BJ (cell line): ENCODE measurements around the gene ADGRL4. TPM values are rescaled to one million over a fixed set of nuclear protein-coding genes. Genes with fewer than 3 reads are reported as not detected.

Experiments used
- CTCF ChIA-PET: fragments of 350-600 bp; formaldehyde crosslinking; extraction: SDS; loops from one replicate; lab custom pipeline; 2021; ENCODE audit warnings: antibody characterized with exemption, inconsistent platforms; lab: Yijun Ruan, JAX
- POLR2A ChIA-PET: fragments of 300-600 bp; sonication (Branson Sonifier 250); formaldehyde crosslinking; extraction: SDS; loops from one replicate; lab custom pipeline; 2021; ENCODE audit warnings: antibody characterized with exemption; lab: Charles Lee
- DNase-seq: peaks from one replicate; pipeline ENCODE4 v3.0.0-alpha.2; 2011; ENCODE audit warnings: low read depth
- H3K27me3 ChIP-seq: 2 replicates; pipeline ENCODE4 v1.6.0; 2011; ENCODE audit warnings: low read length; ENCODE audit not compliant: control insufficient read depth, insufficient read depth
- H3K36me3 ChIP-seq: 2 replicates; pipeline ENCODE4 v1.5.1; 2011; ENCODE audit warnings: low read length; ENCODE audit not compliant: control insufficient read depth, insufficient read depth
- H3K4me3 ChIP-seq: 2 replicates; pipeline ENCODE4 v1.5.1; 2011; ENCODE audit warnings: low read depth, mild to moderate bottlenecking, control low read depth, low read length
- polyA plus RNA-seq: library from polyadenylated mRNA; depleted of rRNA; stranded (reverse); fragments of >200 nt; gene quantifications from 2 replicates; pipeline ENCODE4 v1.2.3, GENCODE V29; 2011
- TF ChIP-seq, protein P1 (sequence below): IDR thresholded peaks from 2 replicates; pipeline ENCODE4 v1.5.1; 2011; ENCODE audit warnings: low read depth, mild to moderate bottlenecking, control low read depth, inconsistent platforms, low read length, moderate library complexity; ENCODE audit not compliant: insufficient read depth

ADGRL4 gene
- polyA plus RNA-seq, 1 experiment: 0.81 TPM

DNA sequence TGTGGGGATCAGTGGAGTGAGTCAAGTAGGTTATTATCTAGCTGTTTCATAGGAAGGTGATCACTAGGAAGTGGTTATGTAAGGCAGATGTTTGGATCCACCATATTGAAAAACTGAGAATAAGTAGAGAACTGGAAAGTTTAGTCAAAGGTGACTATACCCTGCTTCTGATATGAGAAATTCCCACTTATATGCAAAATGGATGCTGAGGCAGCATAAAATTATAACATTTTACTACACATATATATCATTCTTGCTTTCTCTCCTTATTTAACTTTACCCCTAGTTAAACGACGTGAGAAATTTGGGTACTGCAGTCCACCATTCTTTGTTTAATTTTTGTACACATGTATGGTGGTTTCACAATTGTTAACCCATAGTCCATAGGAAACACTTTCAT lies 142.4 kb downstream of the ADGRL4 start:
- POLR2A ChIA-PET: no interaction called here
- TF ChIP-seq, protein P1, sequence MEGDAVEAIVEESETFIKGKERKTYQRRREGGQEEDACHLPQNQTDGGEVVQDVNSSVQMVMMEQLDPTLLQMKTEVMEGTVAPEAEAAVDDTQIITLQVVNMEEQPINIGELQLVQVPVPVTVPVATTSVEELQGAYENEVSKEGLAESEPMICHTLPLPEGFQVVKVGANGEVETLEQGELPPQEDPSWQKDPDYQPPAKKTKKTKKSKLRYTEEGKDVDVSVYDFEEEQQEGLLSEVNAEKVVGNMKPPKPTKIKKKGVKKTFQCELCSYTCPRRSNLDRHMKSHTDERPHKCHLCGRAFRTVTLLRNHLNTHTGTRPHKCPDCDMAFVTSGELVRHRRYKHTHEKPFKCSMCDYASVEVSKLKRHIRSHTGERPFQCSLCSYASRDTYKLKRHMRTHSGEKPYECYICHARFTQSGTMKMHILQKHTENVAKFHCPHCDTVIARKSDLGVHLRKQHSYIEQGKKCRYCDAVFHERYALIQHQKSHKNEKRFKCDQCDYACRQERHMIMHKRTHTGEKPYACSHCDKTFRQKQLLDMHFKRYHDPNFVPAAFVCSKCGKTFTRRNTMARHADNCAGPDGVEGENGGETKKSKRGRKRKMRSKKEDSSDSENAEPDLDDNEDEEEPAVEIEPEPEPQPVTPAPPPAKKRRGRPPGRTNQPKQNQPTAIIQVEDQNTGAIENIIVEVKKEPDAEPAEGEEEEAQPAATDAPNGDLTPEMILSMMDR: no peak
- DNase-seq: no peak
- CTCF ChIA-PET: no interaction called here
- no peaks in the 10 kb centered on the region for H3K27me3 ChIP-seq
- H3K4me3 ChIP-seq: no peak overlapping the region
- H3K36me3 ChIP-seq: no peaks in the 10 kb centered on the region

DNA sequence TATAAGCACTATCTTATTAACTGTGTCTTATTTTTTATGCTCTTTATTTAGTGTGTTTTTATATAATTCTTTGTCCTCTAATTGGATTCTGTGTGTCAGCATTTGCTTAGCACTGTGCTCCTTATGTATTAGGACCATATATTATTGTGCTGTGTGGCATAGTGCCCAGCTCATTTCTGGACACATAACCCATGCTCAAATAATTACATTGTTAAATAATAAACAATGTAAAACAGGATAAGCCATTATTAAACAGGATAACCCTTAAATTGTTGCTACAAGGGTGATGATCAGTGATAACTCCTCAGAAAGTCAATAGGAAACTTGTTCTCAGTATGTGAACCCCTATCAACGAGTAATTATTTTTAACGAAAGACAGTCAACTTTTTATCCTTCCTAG lies 150.4 kb downstream of the ADGRL4 start:
- Histone ChIP-seq H3K27me3 (no peaks in the 10 kb centered on the region), H3K4me3 (no peak overlapping the region), H3K36me3 (no peaks in the 10 kb centered on the region)
- CTCF ChIA-PET: interaction anchor here (0.5 kb wide), 1 partner anchor 70 kb away, joined by 3 read pairs; no protein-coding TSS in a partner anchor
- no peak for DNase-seq
- TF ChIP-seq, protein P1: no peak
- POLR2A ChIA-PET: no interaction called here

DNA sequence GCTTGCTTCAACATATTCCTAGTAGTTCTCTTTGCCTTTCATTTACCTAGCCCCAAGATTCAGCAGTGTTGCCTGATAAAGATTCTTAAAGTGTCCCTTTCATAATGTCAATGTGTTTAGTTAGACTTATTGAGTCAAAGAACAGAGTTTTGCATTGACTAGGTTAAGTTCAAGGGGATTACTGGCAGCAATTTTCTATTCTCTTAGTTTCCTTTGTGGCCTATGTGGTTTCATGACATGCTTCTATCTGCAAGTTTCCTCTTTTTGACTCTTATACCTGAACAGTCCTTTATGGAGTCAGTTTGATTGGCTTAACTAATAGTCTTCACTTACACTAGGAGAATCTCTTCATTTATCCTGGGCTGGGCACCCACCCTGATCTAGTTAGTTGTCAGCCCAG lies 151.3 kb downstream of the ADGRL4 start:
- TF ChIP-seq, protein P1: no peak

DNA sequence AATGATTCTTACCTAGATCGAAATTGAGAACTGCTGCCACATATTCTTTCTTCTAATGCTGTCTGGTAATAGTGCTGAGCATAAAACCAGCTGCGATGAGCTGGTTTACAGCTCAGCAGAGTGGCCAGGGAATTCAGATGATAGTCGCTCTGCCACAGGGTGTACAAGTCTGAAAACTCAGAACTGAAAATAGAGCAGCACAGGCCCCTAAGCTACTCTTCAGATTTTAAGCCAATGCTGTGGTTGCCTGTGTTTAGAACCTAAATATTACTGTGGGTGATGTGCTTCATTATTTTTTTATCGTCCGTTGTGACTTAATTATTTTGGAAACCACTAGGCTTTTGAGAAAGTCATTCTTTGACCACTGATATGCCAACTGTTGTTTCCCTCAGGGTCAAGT lies 152.0 kb downstream of the ADGRL4 start:
- ChIA-PET CTCF (interaction anchor here (0.8 kb wide), 1 partner anchor 14 kb away, joined by 3 read pairs; no protein-coding TSS in a partner anchor), POLR2A (no interaction called here)
- Histone ChIP-seq H3K36me3 (no peaks in the 10 kb centered on the region), H3K27me3 (no peaks in the 10 kb centered on the region), H3K4me3 (no peak overlapping the region)
- no peak for DNase-seq
- TF ChIP-seq, protein P1: no peak

More for the DNA sequence above, 151.3 kb downstream of the ADGRL4 start:
- no peak overlapping the region for H3K4me3 ChIP-seq
- H3K36me3 ChIP-seq: no peaks in the 10 kb centered on the region
- no peaks in the 10 kb centered on the region for H3K27me3 ChIP-seq
- DNase-seq: no peak
- CTCF ChIA-PET: no interaction called here
- POLR2A ChIA-PET: no interaction called here

DNA sequence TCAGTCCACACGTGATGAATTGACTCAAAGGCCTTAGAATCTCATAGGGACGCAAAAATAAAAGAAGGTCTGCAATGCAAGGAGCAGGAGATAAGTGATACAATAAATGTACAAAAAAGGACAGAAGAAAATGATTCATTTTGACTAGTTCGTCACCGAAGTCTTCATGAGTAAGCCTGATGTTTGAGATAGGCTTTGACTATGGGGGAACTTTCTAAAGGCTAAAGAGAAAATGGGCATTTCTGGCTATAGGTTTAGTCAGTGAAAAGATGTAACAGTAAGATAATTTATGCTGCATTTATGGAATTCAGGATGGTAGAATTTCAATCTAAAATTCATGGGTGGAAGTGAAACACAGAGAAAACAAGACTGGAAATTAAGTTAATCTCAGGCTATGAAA lies 163.0 kb downstream of the ADGRL4 start:
- no peak overlapping the region for H3K4me3 ChIP-seq
- ChIA-PET POLR2A (interaction anchor here (0.6 kb wide), 1 partner anchor 10 kb away, joined by 7 read pairs; no protein-coding TSS in a partner anchor), CTCF (no interaction called here)
- H3K36me3 ChIP-seq: no peaks in the 10 kb centered on the region
- H3K27me3 ChIP-seq: no peaks in the 10 kb centered on the region
- no peak for DNase-seq
- TF ChIP-seq, protein P1: no peak
